ENCODE data around the gene CANT1. TPM values are rescaled to one million over a fixed set of nuclear protein-coding genes. Genes with fewer than 3 reads are reported as not detected.

The CANT1 gene
- total RNA-seq, 2 donors from 2014 or later, result 247 to 390 TPM

GRCh38 chr17:79027925-79028491 is 18.4 kb upstream of the CANT1 start:
- Histone ChIP-seq H3K9me3 (no peaks in the 10 kb centered on the region), H3K36me3 (no peaks in the 10 kb centered on the region), H3K27ac (no peak overlapping the region), H3K9ac (ENCODE audit: low read depth in 2 of 2, low read length in 2 of 2) (peak overlapping the region; percentile 8 to 73), H3K4me1 (peaks cover 27% of the 10 kb centered on the region), H3K4me3 (no peak overlapping the region), H3K27me3 (no peaks in the 10 kb centered on the region)
- intact Hi-C loops (cut with DNase I), result no loop called here
- DNase-seq, result no peak
- TF ChIP-seq CTCF (IDR thresholded peaks at IDR 0.05), result no peak

GRCh38 chr17:79027274-79027924 is 17.8 kb upstream of the CANT1 start:
- no peaks in the 10 kb centered on the region for H3K27me3 ChIP-seq
- H3K36me3 ChIP-seq, result no peaks in the 10 kb centered on the region
- H3K9me3 ChIP-seq, result no peaks in the 10 kb centered on the region
- H3K4me1 ChIP-seq, result peaks cover 31% of the 10 kb centered on the region
- no peak for DNase-seq
- intact Hi-C loops (cut with DNase I), result no loop called here
- no peak overlapping the region for H3K27ac ChIP-seq
- H3K9ac ChIP-seq (ENCODE audit: low read depth in 2 of 2, low read length in 2 of 2), result peak overlapping the region in 1 of 2 donors; percentile 73
- H3K4me3 ChIP-seq, result no peak overlapping the region
- TF ChIP-seq CTCF (IDR thresholded peaks at IDR 0.05), result no peak

DNA sequence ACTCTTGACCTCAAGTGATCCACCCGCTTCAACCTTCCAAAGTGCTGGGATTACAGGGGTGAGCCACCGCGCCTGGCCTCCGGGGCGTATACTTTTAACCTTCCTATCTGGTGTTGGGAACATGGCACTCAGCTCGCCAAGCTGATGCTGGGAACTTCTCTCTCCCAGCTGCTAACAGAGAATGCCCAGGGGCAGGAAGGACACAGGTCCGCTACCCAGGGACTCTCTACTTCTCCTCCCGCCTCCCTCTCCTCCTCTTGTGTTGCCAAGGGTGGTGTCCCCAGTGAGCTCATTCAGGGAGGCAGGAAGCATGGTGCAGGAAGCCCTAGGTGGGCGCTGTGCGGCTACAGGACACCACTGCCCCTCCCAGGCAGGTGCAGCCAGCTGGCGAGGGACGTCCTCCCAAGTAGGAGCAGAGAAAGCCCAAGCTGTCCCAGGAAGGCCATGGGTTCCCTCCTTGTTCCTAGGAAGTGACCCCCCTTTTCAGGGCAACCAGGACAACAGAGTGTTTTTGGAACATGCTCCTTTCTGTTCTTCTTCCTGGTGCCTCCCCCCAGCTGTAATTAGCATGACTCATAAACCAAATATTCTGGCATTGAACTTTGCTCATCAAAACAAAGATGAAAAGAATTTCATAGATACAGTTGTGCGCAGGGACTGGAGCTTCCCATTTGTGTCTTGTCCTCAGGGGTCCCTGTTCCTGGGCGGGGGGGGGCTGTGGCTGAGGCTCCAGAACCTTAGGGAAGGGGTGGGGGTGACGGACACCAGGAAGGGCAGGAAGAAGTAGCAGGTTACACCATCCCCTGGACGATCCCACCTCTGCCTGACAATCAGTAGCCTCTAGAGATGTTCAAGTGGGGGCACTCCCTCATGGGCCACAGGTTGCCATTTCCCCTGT is 17.1 kb upstream of the CANT1 start:
- Histone ChIP-seq H3K36me3 (no peaks in the 10 kb centered on the region), H3K27me3 (no peaks in the 10 kb centered on the region), H3K9ac (ENCODE audit: low read depth in 2 of 2, low read length in 2 of 2) (peak overlapping the region in 1 of 2 donors; percentile 73), H3K4me3 (no peak overlapping the region), H3K9me3 (no peaks in the 10 kb centered on the region), H3K4me1 (peaks cover 34% of the 10 kb centered on the region), H3K27ac (peak overlapping the region; percentile 61)
- intact Hi-C loops (cut with DNase I), result no loop called here
- no peak for TF ChIP-seq CTCF (IDR thresholded peaks at IDR 0.05)
- DNase-seq, result peak; percentile 65

- DNase-seq, result peak; percentile 51
- H3K27ac ChIP-seq, result peak overlapping the region; percentile 27
- H3K27me3 ChIP-seq, result no peaks in the 10 kb centered on the region
- H3K9ac ChIP-seq (ENCODE audit: low read depth in 2 of 2, low read length in 2 of 2), result peak overlapping the region; percentile 68 to 76
- TF ChIP-seq CTCF (IDR thresholded peaks at IDR 0.05), result no peak
- H3K36me3 ChIP-seq, result no peaks in the 10 kb centered on the region
- H3K4me1 ChIP-seq, result peaks cover 41% of the 10 kb centered on the region
- peak overlapping the region; percentile 62 for H3K4me3 ChIP-seq
- intact Hi-C loops (cut with DNase I), result no loop called here
- H3K9me3 ChIP-seq, result no peaks in the 10 kb centered on the region
Measured at GRCh38 chr17:79024901-79025737, 15.6 kb upstream of the CANT1 start.
